DOHH2 (cell line): ENCODE data around the gene LSM7.

Experiments used
- H3F3A ChIP-seq: fragments of 200-600 bp; sonication (generic), shearing (Covaris generic); 2 replicates; pipeline ENCODE4 v1.6.0; 2016; ENCODE audit warnings: antibody characterized with exemption, mild to moderate bottlenecking; ENCODE audit not compliant: control insufficient read depth, insufficient read depth
- H3K27ac ChIP-seq: fragments of 200-600 bp; sonication (generic); 2 replicates; pipeline ENCODE4 v1.5.1; 2014; ENCODE audit warnings: low read depth, mild to moderate bottlenecking, low read length, moderate library complexity
- H3K27me3 ChIP-seq: fragments of 200-600 bp; sonication (generic); 2 replicates; pipeline ENCODE4 v1.6.1; 2014; ENCODE audit warnings: mild to moderate bottlenecking, low read length, mixed read lengths; ENCODE audit not compliant: control insufficient read depth
- H3K36me3 ChIP-seq: fragments of 200-600 bp; sonication (generic); 2 replicates; pipeline ENCODE4 v1.6.1; 2014; ENCODE audit warnings: mild to moderate bottlenecking, low read length, moderate library complexity, mixed read lengths; ENCODE audit not compliant: control insufficient read depth
- H3K4me1 ChIP-seq: fragments of 200-600 bp; sonication (generic); 2 replicates; pipeline ENCODE4 v1.6.1; 2014; ENCODE audit warnings: mild to moderate bottlenecking, low read length, mixed read lengths; ENCODE audit not compliant: control insufficient read depth
- H3K4me2 ChIP-seq: fragments of 200-600 bp; sonication (generic); 2 replicates; pipeline ENCODE4 v1.6.0; 2014; ENCODE audit warnings: mild to moderate bottlenecking, low read length, moderate library complexity
- H3K4me3 ChIP-seq: fragments of 200-600 bp; sonication (generic); 2 replicates; pipeline ENCODE4 v1.5.1; 2014; ENCODE audit warnings: mild to moderate bottlenecking, low read length, mixed read lengths
- H3K79me2 ChIP-seq: fragments of 200-600 bp; sonication (generic); 2 replicates; pipeline ENCODE4 v1.6.1; 2014; ENCODE audit warnings: mild to moderate bottlenecking, low read length, mixed read lengths; ENCODE audit not compliant: control insufficient read depth
- H3K9me2 ChIP-seq: fragments of 200-600 bp; sonication (generic); replicated peaks from 2 replicates; pipeline ENCODE4 v1.6.1; 2014; ENCODE audit warnings: mild to moderate bottlenecking, low read length, mixed read lengths; ENCODE audit not compliant: control insufficient read depth
- H3K9me3 ChIP-seq: fragments of 200-600 bp; sonication (generic); 2 replicates; pipeline ENCODE4 v1.6.1; 2014; ENCODE audit warnings: antibody characterized with exemption, low read length, mixed read lengths; ENCODE audit not compliant: control insufficient read depth, insufficient read depth
- H4K20me1 ChIP-seq: fragments of 200-600 bp; sonication (generic); 2 replicates; pipeline ENCODE4 v1.6.0; 2014; ENCODE audit warnings: low read depth, mild to moderate bottlenecking, antibody characterized with exemption, low read length, moderate library complexity; ENCODE audit not compliant: control insufficient read depth, insufficient read depth
- EZH2phosphoT487 ChIP-seq: fragments of 200-600 bp; sonication (generic); IDR thresholded peaks from 2 replicates; pipeline ENCODE4 v1.6.1; 2017; ENCODE audit warnings: borderline replicate concordance, mild to moderate bottlenecking, antibody characterized with exemption, low read length, moderate library complexity, mixed read lengths
- TF ChIP-seq, protein P1 (sequence below): fragments of 200-600 bp; sonication (generic); IDR thresholded peaks from one replicate; pipeline ENCODE4 v1.5.1; 2014; ENCODE audit warnings: antibody characterized with exemption, mild to moderate bottlenecking, low read depth, low read length; ENCODE audit not compliant: poor library complexity, severe bottlenecking

LSM7 gene

GRCh38 chr19:2323707-2324106 is 4.7 kb downstream of the LSM7 start:
- no peak for TF ChIP-seq EZH2phosphoT487
- TF ChIP-seq, protein P1, sequence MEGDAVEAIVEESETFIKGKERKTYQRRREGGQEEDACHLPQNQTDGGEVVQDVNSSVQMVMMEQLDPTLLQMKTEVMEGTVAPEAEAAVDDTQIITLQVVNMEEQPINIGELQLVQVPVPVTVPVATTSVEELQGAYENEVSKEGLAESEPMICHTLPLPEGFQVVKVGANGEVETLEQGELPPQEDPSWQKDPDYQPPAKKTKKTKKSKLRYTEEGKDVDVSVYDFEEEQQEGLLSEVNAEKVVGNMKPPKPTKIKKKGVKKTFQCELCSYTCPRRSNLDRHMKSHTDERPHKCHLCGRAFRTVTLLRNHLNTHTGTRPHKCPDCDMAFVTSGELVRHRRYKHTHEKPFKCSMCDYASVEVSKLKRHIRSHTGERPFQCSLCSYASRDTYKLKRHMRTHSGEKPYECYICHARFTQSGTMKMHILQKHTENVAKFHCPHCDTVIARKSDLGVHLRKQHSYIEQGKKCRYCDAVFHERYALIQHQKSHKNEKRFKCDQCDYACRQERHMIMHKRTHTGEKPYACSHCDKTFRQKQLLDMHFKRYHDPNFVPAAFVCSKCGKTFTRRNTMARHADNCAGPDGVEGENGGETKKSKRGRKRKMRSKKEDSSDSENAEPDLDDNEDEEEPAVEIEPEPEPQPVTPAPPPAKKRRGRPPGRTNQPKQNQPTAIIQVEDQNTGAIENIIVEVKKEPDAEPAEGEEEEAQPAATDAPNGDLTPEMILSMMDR: no peak
- 0 out of 2 replicates have a peak, but pooled peaks cover 3% of the 10 kb centered on the region for H3F3A ChIP-seq
- peaks cover 51% of the 10 kb centered on the region for H3K4me1 ChIP-seq
- no peaks in the 10 kb centered on the region for H3K9me2 ChIP-seq
- H3K27ac ChIP-seq: peak overlapping the region; percentile 56
- H3K4me3 ChIP-seq: no peak overlapping the region
- no peaks in the 10 kb centered on the region for H3K9me3 ChIP-seq
- H3K27me3 ChIP-seq: no peaks in the 10 kb centered on the region
- H4K20me1 ChIP-seq: peaks cover 6% of the 10 kb centered on the region
- H3K36me3 ChIP-seq: peaks cover 60% of the 10 kb centered on the region
- H3K4me2 ChIP-seq: peak overlapping the region; percentile 66; the same call in 1 of the 2 replicates
- H3K79me2 ChIP-seq: peaks cover 48% of the 10 kb centered on the region

DNA sequence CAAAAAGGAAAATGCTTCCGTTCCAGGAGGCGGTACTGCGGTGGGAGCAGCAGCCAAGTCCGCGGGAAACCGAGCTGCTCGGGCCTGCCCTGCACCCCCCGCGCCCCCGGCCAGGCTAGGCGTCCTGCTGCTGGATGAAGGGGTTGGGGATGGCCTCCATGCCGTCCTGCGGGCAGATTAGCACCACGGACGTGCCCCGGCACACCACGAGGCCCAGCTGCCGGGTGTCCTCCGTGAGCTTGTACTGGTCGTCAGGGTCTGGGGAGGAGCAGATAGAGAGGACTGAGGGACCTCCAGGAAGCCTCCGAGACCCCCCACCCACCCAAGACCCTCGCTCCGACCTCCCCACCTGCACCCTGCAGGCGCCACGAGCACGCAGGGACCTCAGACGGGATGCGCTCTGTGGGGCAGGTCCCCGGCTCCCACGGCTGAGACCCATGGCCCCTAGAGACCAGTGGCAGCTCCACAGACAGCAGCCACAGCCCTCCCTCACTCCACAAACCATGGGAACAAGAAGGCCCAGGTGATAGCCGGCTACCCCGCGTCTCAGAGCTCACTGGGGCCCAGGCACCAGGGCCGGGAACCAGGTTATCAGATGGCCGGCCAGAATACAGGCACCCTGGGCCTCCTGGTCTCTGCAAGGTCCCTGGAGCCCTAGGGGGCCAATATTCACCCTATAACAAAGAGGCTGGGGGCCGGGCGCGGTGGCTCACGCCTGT is 6.7 kb downstream of the LSM7 start:
- peaks cover 28% of the 10 kb centered on the region for H3K79me2 ChIP-seq
- H3K4me2 ChIP-seq: no peak overlapping the region
- 0 out of 2 replicates have a peak, but pooled peaks cover 3% of the 10 kb centered on the region for H3F3A ChIP-seq
- no peaks in the 10 kb centered on the region for H3K9me2 ChIP-seq
- H3K4me3 ChIP-seq: no peak overlapping the region
- H3K9me3 ChIP-seq: no peaks in the 10 kb centered on the region
- peaks cover 1% of the 10 kb centered on the region for H4K20me1 ChIP-seq
- peaks cover 49% of the 10 kb centered on the region for H3K36me3 ChIP-seq
- H3K4me1 ChIP-seq: peaks cover 53% of the 10 kb centered on the region
- H3K27me3 ChIP-seq: no peaks in the 10 kb centered on the region
- no peak overlapping the region for H3K27ac ChIP-seq
- TF ChIP-seq, protein P1: no peak
- no peak for TF ChIP-seq EZH2phosphoT487

GRCh38 chr19:2320939-2321338 is 7.4 kb downstream of the LSM7 start:
- Histone ChIP-seq H3K4me3 (no peak overlapping the region), H3K27ac (no peak overlapping the region), H4K20me1 (no peaks in the 10 kb centered on the region), H3K9me3 (no peaks in the 10 kb centered on the region), H3K4me1 (peaks cover 53% of the 10 kb centered on the region), H3K9me2 (no peaks in the 10 kb centered on the region), H3K36me3 (peaks cover 43% of the 10 kb centered on the region), H3K4me2 (no peak overlapping the region), H3F3A (0 out of 2 replicates have a peak, but pooled peaks cover 3% of the 10 kb centered on the region), H3K79me2 (peaks cover 20% of the 10 kb centered on the region), H3K27me3 (no peaks in the 10 kb centered on the region)
- TF ChIP-seq, protein P1: no peak
- no peak for TF ChIP-seq EZH2phosphoT487
